ENCODE measurements around the gene CENPN. TPM values are rescaled to one million over a fixed set of nuclear protein-coding genes. Genes with fewer than 3 reads are reported as not detected.
A peak's percentile ranks its signal among the peaks of the same experiment; 100 is the strongest.

CENPN gene
- total RNA-seq, 1 donor from 2014 or later: 8.4 TPM

DNA sequence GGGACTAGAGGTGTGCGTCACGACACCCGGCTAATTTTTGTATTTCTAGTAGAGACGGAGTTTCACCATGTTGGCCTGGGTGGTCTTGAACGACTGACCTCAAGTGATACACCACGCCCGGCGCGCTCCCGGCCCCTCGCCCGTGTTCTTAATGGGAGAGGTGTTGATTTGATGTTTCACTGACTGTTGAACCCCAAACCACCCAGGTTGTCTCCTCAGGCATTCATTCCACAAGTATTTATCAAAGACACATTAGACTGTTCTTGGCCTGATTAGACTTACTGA lies 1.4 kb downstream of the CENPN start:
- H3K4me1 ChIP-seq: peaks cover 24% of the 10 kb centered on the region
- no peaks in the 10 kb centered on the region for H3K9me3 ChIP-seq
- H3K27me3 ChIP-seq: no peaks in the 10 kb centered on the region
- TF ChIP-seq, protein P1, sequence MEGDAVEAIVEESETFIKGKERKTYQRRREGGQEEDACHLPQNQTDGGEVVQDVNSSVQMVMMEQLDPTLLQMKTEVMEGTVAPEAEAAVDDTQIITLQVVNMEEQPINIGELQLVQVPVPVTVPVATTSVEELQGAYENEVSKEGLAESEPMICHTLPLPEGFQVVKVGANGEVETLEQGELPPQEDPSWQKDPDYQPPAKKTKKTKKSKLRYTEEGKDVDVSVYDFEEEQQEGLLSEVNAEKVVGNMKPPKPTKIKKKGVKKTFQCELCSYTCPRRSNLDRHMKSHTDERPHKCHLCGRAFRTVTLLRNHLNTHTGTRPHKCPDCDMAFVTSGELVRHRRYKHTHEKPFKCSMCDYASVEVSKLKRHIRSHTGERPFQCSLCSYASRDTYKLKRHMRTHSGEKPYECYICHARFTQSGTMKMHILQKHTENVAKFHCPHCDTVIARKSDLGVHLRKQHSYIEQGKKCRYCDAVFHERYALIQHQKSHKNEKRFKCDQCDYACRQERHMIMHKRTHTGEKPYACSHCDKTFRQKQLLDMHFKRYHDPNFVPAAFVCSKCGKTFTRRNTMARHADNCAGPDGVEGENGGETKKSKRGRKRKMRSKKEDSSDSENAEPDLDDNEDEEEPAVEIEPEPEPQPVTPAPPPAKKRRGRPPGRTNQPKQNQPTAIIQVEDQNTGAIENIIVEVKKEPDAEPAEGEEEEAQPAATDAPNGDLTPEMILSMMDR (IDR thresholded peaks at IDR 0.05): no peak
- no peak overlapping the region for H3K27ac ChIP-seq
- intact Hi-C loops (cut with DNase I): no loop called here
- H3K36me3 ChIP-seq: peaks cover 7% of the 10 kb centered on the region
- ATAC-seq (no peak), DNase-seq (no peak)
- H3K4me3 ChIP-seq: peak overlapping the region; percentile 99

DNA sequence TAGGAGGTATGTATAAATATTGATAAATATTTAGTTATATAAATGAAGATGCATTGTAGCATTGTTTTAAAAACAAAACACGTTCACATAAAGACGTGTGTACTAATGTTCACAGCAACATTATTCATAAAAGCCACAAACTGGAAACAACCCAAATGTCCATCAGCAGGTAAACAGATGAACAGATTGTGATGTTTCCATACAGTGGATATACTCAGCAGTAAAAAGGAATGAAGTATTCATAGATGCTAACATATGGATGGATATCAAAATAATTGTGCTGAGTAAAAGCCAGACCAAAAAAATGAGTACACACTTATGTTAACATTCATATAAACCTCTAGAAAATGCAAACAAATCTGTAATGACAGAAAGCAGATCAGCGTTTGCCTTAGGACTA lies 6.0 kb downstream of the CENPN start:
- ATAC-seq (no peak), DNase-seq (no peak)
- H3K4me3 ChIP-seq: no peak overlapping the region
- H3K27me3 ChIP-seq: no peaks in the 10 kb centered on the region
- peaks cover 4% of the 10 kb centered on the region for H3K4me1 ChIP-seq
- no peak overlapping the region for H3K27ac ChIP-seq
- peaks cover 9% of the 10 kb centered on the region for H3K36me3 ChIP-seq
- H3K9me3 ChIP-seq: no peaks in the 10 kb centered on the region
- intact Hi-C loops (cut with DNase I): no loop called here
- TF ChIP-seq, protein P1 (IDR thresholded peaks at IDR 0.05): no peak

GRCh38 chr16:81014672-81015071 lies 7.7 kb downstream of the CENPN start:
- no peak overlapping the region for H3K27ac ChIP-seq
- no peaks in the 10 kb centered on the region for H3K9me3 ChIP-seq
- no peaks in the 10 kb centered on the region for H3K4me1 ChIP-seq
- no peak for ATAC-seq
- no peak for DNase-seq
- intact Hi-C loops (cut with DNase I): no loop called here
- peaks cover 21% of the 10 kb centered on the region for H3K36me3 ChIP-seq
- TF ChIP-seq, protein P1 (IDR thresholded peaks at IDR 0.05): no peak
- no peaks in the 10 kb centered on the region for H3K27me3 ChIP-seq
- no peak overlapping the region for H3K4me3 ChIP-seq

GRCh38 chr16:81018496-81018895 lies 11.5 kb downstream of the CENPN start:
- no peak overlapping the region for H3K4me3 ChIP-seq
- no peaks in the 10 kb centered on the region for H3K27me3 ChIP-seq
- DNase-seq: no peak
- TF ChIP-seq, protein P1 (IDR thresholded peaks at IDR 0.05): no peak
- H3K36me3 ChIP-seq: peaks cover 34% of the 10 kb centered on the region
- no peaks in the 10 kb centered on the region for H3K9me3 ChIP-seq
- H3K4me1 ChIP-seq: no peaks in the 10 kb centered on the region
- ATAC-seq: no peak
- intact Hi-C loops (cut with DNase I): no loop called here
- no peak overlapping the region for H3K27ac ChIP-seq

- peaks cover 16% of the 10 kb centered on the region for H3K36me3 ChIP-seq
- intact Hi-C loops (cut with DNase I): no loop called here
Observed at GRCh38 chr16:81026429-81026828, 19.4 kb downstream of the CENPN start.

More at GRCh38 chr16:81026429-81026828, 19.4 kb downstream of the CENPN start:
- H3K27me3 ChIP-seq: no peaks in the 10 kb centered on the region
- no peaks in the 10 kb centered on the region for H3K4me1 ChIP-seq
- TF ChIP-seq, protein P1 (IDR thresholded peaks at IDR 0.05): no peak
- DNase-seq (no peak), ATAC-seq (no peak)
- H3K4me3 ChIP-seq: no peak overlapping the region
- no peaks in the 10 kb centered on the region for H3K9me3 ChIP-seq
- H3K27ac ChIP-seq: no peak overlapping the region

All from upper lobe of right lung (tissue), 1 donor.